ENCODE measurements around the gene GATD1. TPM values are rescaled to one million over a fixed set of nuclear protein-coding genes. Genes with fewer than 3 reads are reported as not detected.

Gene GATD1
- total RNA-seq, 1 experiment from 2014 or later = 88.7 TPM

- Histone ChIP-seq H3K4me3 (replicated peaks in 1 of 2; ENCODE audit: low read depth in 1 of 2, low read length in 2 of 2) (no peak overlapping the region), H2AFZ (ENCODE audit: low read depth, low read length, poor library complexity, severe bottlenecking) (no peak overlapping the region), H3K9me3 (ENCODE audit: control insufficient read depth in 1 of 2, insufficient read depth in 1 of 2, low read depth in 1 of 2, low read length in 2 of 2) (no peaks in the 10 kb centered on the region), H3K27ac (ENCODE audit: low read depth, low read length) (no peak overlapping the region), H3K36me3 (ENCODE audit: control insufficient read depth in 1 of 2, insufficient read depth in 2 of 2, low read length in 2 of 2) (peaks cover 0 to 4% of the 10 kb centered on the region in 2 experiments; a peak in 1 of 4 replicates), H3K9me2 (ENCODE audit: insufficient read depth) (no peaks in the 10 kb centered on the region), H3K4me2 (ENCODE audit: low read length) (no peak overlapping the region), H3K27me3 (ENCODE audit: insufficient read depth, low read length) (no peaks in the 10 kb centered on the region), H3K9ac (ENCODE audit: low read length) (no peak overlapping the region), H4K20me1 (ENCODE audit: insufficient read depth) (no peaks in the 10 kb centered on the region), H3K79me2 (ENCODE audit: insufficient read depth, low read length) (no peaks in the 10 kb centered on the region), H3K4me1 (ENCODE audit: control insufficient read depth in 1 of 2, insufficient read depth in 2 of 2, low read length in 2 of 2) (peaks cover 13 to 25% of the 10 kb centered on the region in 2 experiments)
- no peak for TF ChIP-seq ATF3 (IDR thresholded peaks at IDR 0.05)
- no peak for TF ChIP-seq ELF1 (IDR thresholded peaks at IDR 0.05; ENCODE audit: borderline replicate concordance, low read depth)
- no peak for TF ChIP-seq MAX (IDR thresholded peaks at IDR 0.05)
- peak in 2 of 3 experiments; percentile 12 to 17; a peak in 1 of 6 replicates for TF ChIP-seq CTCF (IDR thresholded peaks at IDR 0.05 in 2 of 3, conservative IDR thresholded peaks at IDR 0.05 in 1 of 3; ENCODE audit: borderline replicate concordance in 1 of 3, insufficient read depth in 1 of 3, low read depth in 2 of 3, low read length in 2 of 3)
- no peak for TF ChIP-seq CBX3 (IDR thresholded peaks at IDR 0.05; ENCODE audit: low read depth)
- no peak for TF ChIP-seq ZNF274 (IDR thresholded peaks at IDR 0.05; ENCODE audit: low read depth, low read length)
- ChIA-PET RAD21 (ENCODE audit: low non-redundant PET in 1 of 2, low total read pairs in 2 of 2, uncharacterized antibody in 2 of 2, unreplicated experiment in 2 of 2) (no interaction called here), CTCF (no interaction called here), POLR2A (no interaction called here)
- intact Hi-C loops (cut with micrococcal nuclease) = no loop called here
- DNase-seq (ENCODE audit: low read depth, low spot score) (no peak), ATAC-seq (no peak)
- BruUV-seq (replicated peaks) = no TSS peak
Observed at GRCh38 chr11:788009-788640, 10.8 kb upstream of the GATD1 start.
